Measurements from ENCODE around the gene MAST1.

GRCh38 chr19:12837225-12837624 lies 1.1 kb upstream of the MAST1 start:
- no peak for TF ChIP-seq CTCF (tag by site-specific recombination; IDR thresholded peaks at IDR 0.05)
- no peak for TF ChIP-seq ZNF776 (tag by site-specific recombination; IDR thresholded peaks at IDR 0.05; ENCODE audit: borderline replicate concordance)
- TF ChIP-seq YY1 (tag by site-specific recombination; IDR thresholded peaks at IDR 0.05) = no peak
